Ishikawa (cell line): ENCODE results near the gene CRB3.

Experiments
- CEBPB ChIP-seq: IDR thresholded peaks from 2 replicates; pipeline ENCODE4 v1.6.1; 2012
- CREB1 ChIP-seq: IDR thresholded peaks from 2 replicates; pipeline ENCODE4 v1.6.1; 2012; ENCODE audit warnings: low read depth
- EGR1 ChIP-seq: IDR thresholded peaks from 2 replicates; pipeline ENCODE4 v1.6.1; 2012
- EP300 ChIP-seq: IDR thresholded peaks from 2 replicates; pipeline ENCODE4 v1.6.1; 2012; ENCODE audit warnings: borderline replicate concordance
- FOXM1 ChIP-seq: IDR thresholded peaks from 2 replicates; pipeline ENCODE4 v1.6.1; 2012; ENCODE audit warnings: low read depth, borderline replicate concordance
- RAD21 ChIP-seq: IDR thresholded peaks from 2 replicates; pipeline ENCODE4 v1.6.1; 2012; ENCODE audit warnings: low read depth
- TAF1 ChIP-seq: IDR thresholded peaks from 2 replicates; pipeline ENCODE4 v1.6.1; 2012; ENCODE audit warnings: low read depth, mild to moderate bottlenecking
- TCF12 ChIP-seq: IDR thresholded peaks from 2 replicates; pipeline ENCODE4 v1.6.1; 2012; ENCODE audit warnings: low read depth
- TEAD4 ChIP-seq: IDR thresholded peaks from 2 replicates; pipeline ENCODE4 v1.6.1; 2012
- YY1 ChIP-seq: IDR thresholded peaks from 2 replicates; pipeline ENCODE4 v1.6.1; 2012; ENCODE audit warnings: low read depth
- TF ChIP-seq, protein P1 (sequence below): IDR thresholded peaks from 2 replicates; pipeline ENCODE4 v1.6.1; 2012; ENCODE audit warnings: low read depth, mild to moderate bottlenecking
- TF ChIP-seq, protein P2 (sequence below): IDR thresholded peaks from 2 replicates; pipeline ENCODE4 v1.6.1; 2012
- TF ChIP-seq, protein P3 (sequence below): IDR thresholded peaks from 2 replicates; pipeline ENCODE4 v1.6.1; 2012

DNA sequence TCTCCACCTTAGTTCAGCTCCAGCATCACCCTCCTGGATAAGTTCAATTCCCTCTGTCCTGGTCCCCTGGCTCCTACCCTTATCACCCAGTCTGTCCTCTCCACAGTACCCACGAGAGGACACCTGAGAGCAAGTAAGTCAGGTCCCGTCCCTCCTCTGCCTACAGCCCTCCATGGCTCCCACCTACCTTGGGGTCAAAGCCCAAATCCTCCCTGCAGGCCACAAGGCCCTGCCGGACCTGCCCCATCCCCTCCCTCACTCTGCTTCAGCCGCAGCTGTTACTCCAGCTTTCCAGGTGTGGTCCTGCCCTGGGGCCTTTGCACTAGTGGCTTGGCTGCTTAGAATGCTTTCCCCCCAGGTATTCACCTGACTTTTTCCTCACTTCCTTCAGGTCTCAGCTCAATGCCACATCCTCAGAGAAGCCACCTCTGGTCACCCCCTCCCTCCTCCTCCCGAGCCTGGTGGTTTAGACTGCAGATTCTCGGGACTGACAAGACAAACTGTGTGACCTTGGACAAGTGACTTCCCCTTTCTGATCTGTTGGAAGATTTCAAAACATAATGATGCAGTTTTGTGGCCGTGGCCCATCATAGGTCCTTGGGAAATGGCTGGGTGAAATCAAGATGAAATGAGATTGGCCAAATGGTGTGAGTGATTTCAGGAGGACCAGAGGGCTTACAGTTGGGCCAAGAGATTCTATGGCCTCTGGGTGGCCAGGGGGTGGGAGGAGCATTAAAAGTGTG, 34.4 kb downstream of the CRB3 start:
- no peak for TF ChIP-seq YY1
- TF ChIP-seq EP300: no peak
- TF ChIP-seq, protein P1, sequence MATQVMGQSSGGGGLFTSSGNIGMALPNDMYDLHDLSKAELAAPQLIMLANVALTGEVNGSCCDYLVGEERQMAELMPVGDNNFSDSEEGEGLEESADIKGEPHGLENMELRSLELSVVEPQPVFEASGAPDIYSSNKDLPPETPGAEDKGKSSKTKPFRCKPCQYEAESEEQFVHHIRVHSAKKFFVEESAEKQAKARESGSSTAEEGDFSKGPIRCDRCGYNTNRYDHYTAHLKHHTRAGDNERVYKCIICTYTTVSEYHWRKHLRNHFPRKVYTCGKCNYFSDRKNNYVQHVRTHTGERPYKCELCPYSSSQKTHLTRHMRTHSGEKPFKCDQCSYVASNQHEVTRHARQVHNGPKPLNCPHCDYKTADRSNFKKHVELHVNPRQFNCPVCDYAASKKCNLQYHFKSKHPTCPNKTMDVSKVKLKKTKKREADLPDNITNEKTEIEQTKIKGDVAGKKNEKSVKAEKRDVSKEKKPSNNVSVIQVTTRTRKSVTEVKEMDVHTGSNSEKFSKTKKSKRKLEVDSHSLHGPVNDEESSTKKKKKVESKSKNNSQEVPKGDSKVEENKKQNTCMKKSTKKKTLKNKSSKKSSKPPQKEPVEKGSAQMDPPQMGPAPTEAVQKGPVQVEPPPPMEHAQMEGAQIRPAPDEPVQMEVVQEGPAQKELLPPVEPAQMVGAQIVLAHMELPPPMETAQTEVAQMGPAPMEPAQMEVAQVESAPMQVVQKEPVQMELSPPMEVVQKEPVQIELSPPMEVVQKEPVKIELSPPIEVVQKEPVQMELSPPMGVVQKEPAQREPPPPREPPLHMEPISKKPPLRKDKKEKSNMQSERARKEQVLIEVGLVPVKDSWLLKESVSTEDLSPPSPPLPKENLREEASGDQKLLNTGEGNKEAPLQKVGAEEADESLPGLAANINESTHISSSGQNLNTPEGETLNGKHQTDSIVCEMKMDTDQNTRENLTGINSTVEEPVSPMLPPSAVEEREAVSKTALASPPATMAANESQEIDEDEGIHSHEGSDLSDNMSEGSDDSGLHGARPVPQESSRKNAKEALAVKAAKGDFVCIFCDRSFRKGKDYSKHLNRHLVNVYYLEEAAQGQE: no peak
- no peak for TF ChIP-seq CREB1
- no peak for TF ChIP-seq RAD21
- TF ChIP-seq, protein P2, sequence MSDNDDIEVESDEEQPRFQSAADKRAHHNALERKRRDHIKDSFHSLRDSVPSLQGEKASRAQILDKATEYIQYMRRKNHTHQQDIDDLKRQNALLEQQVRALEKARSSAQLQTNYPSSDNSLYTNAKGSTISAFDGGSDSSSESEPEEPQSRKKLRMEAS: no peak
- TF ChIP-seq TAF1: no peak
- no peak for TF ChIP-seq CEBPB
- TF ChIP-seq, protein P3, sequence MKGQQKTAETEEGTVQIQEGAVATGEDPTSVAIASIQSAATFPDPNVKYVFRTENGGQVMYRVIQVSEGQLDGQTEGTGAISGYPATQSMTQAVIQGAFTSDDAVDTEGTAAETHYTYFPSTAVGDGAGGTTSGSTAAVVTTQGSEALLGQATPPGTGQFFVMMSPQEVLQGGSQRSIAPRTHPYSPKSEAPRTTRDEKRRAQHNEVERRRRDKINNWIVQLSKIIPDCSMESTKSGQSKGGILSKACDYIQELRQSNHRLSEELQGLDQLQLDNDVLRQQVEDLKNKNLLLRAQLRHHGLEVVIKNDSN: no peak
- no peak for TF ChIP-seq TEAD4
- no peak for TF ChIP-seq TCF12
- no peak for TF ChIP-seq FOXM1
- TF ChIP-seq EGR1: no peak
